ENCODE measurements around the gene ZNF622. TPM values are rescaled to one million over a fixed set of nuclear protein-coding genes. Genes with fewer than 3 reads are reported as not detected.

ZNF622 gene
- 14.6 and 17.0 TPM in 2 replicates for polyA plus RNA-seq

DNA sequence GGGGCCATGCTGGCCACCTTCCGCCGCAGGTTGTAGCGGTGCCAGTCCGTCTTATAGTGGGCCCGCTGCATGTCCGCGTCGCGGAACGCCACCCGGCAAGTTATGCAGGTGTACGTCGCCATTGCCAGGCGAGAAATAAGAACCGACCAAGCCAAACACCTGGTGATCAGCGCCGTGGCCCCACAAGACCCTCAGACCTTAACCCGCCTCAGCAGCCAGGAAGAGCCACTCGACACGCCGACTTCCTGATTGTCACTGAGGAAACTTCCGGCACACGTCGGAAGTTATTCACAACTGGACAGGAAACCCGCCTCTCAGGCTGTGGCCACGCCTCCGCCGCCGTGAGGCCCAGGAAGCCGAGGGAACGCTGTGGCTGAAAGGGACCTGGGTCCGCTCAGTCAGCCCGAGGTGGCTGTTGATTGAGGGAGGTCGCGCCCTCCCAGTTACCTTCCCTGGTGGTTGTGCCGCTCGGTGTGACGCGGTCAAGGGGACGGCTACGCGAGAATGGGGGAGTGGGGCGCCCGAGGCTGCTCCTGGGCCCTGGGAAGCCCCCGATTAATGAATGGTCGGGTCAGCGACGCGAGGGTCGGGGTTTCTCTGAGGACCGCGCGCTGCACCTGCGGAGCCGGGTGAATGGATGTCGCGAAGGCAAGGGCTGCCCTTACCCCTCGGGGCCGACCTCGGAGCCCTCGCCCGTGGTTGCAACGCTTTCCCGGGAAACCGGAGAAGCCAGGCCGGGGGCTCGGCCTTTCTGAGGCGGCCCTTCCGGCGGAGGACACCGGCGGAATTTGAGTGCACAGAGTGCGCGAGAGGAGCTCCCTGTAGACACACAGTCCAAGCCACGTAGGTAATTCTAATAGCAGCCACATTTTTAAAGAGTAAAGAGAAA, at the start of gene ZNF622:
Gene ZNF622, minus strand, starts transcription at position 257 of the 889 bp plus-strand sequence. Its CDS starts 135 bp downstream, at position 122.

Other genes starting within 250 kb of the ZNF622 start
- gene RETREG1, start 151.2 kb upstream of the ZNF622 start, polyA plus RNA-seq, result 331 and 400 TPM in 2 replicates

All from Purkinje cell (primary cell).